Endothelial cell of umbilical vein (primary cell): Measurements from ENCODE around the gene KLRF2. TPM values are rescaled to one million over a fixed set of nuclear protein-coding genes. Genes with fewer than 3 reads are reported as not detected.

Experiments
- BruUV-seq: library from RNA; stranded (reverse); fragments of 400-500 nt; replicated peaks from 2 replicates; lab custom pipeline; 2021; lab: Mats Ljungman, UMichigan
- CTCF ChIA-PET: fragments of 300-600, 350-600 bp; sonication (Branson Sonifier 250); formaldehyde crosslinking; loops from one replicate; lab custom pipeline; 2021; ENCODE audit warnings: antibody characterized with exemption, inconsistent platforms; lab: Charles Lee
- POLR2A ChIA-PET: fragments of 300-600, 350-600 bp; sonication (Branson Sonifier 250); formaldehyde crosslinking; loops from one replicate; lab custom pipeline; 2021; ENCODE audit warnings: antibody characterized with exemption, inconsistent platforms; lab: Charles Lee
- DNase-seq: peaks from one replicate; pipeline ENCODE4 v3.0.0-alpha.2; 2011; ENCODE audit warnings: low read depth, low spot score
- FAIRE-seq: peaks from 2 replicates; lab custom pipeline; 2011; peaks lifted over from hg19 to GRCh38; lab: Jason Lieb, UNC
- H2AFZ ChIP-seq: 2 replicates; pipeline ENCODE4 v1.6.0; 2012; ENCODE audit warnings: low read depth, low read length, control low read depth, inconsistent platforms
- H3K27ac ChIP-seq: 2 replicates; pipeline ENCODE4 v1.5.1; 2011; ENCODE audit warnings: low read depth, mild to moderate bottlenecking, control low read depth, low read length, moderate library complexity; ENCODE audit not compliant: insufficient read depth
- H3K27me3 ChIP-seq, 2 experiments: 2 replicates each; pipeline versions ENCODE4 v1.6.0 to v1.6.1; 2011; ENCODE audit warnings: low read length in 2 of 2, mixed read lengths in 1 of 2; ENCODE audit not compliant: control insufficient read depth in 2 of 2, insufficient read depth in 2 of 2
- H3K36me3 ChIP-seq, 2 experiments: 2 replicates in 1 of 2; 3 replicates in 1 of 2; pipeline ENCODE4 v1.5.1; 2011; ENCODE audit warnings: low read length in 2 of 2, mild to moderate bottlenecking in 1 of 2, moderate library complexity in 1 of 2; ENCODE audit not compliant: control insufficient read depth in 2 of 2, insufficient read depth in 2 of 2; ENCODE audit errors: extremely low read depth in 1 of 2
- H3K4me1 ChIP-seq: 3 replicates; pipeline ENCODE4 v1.5.1; 2011; ENCODE audit warnings: mild to moderate bottlenecking, low read length; ENCODE audit not compliant: control insufficient read depth, insufficient read depth; ENCODE audit errors: extremely low read depth
- H3K4me2 ChIP-seq: 2 replicates; pipeline ENCODE4 v1.6.1; 2011; ENCODE audit warnings: low read length, control low read depth, mixed read lengths; ENCODE audit not compliant: insufficient read depth
- H3K4me3 ChIP-seq, 3 experiments: fragments of 200-600 bp in 1 of 3; sonication (generic), shearing (Covaris generic) in 1 of 3; replicated peaks in 1 of 3; 2 replicates each; pipeline ENCODE4 v1.5.1; 2011 to 2016; ENCODE audit warnings: control low read depth in 3 of 3, low read length in 3 of 3, mild to moderate bottlenecking in 2 of 3, inconsistent platforms in 1 of 3, low read depth in 1 of 3, moderate library complexity in 1 of 3; ENCODE audit not compliant: insufficient read depth in 1 of 3
- H3K79me2 ChIP-seq: 2 replicates; pipeline ENCODE4 v1.6.0; 2012; ENCODE audit warnings: low read length, inconsistent platforms; ENCODE audit not compliant: control insufficient read depth, insufficient read depth
- H3K9ac ChIP-seq: replicated peaks from 2 replicates; pipeline ENCODE3; 2011; ENCODE audit warnings: low read length, control low read depth; ENCODE audit not compliant: insufficient read depth; ENCODE audit errors: extremely low read depth
- H3K9me1 ChIP-seq: replicated peaks from 3 replicates; pipeline ENCODE4 v1.6.0; 2011; ENCODE audit warnings: mild to moderate bottlenecking, low read length; ENCODE audit not compliant: control insufficient read depth, insufficient read depth; ENCODE audit errors: extremely low read depth
- H3K9me3 ChIP-seq: replicated peaks from 2 replicates; pipeline ENCODE4 v1.5.1; 2012; ENCODE audit warnings: low read length, inconsistent platforms; ENCODE audit not compliant: control insufficient read depth, insufficient read depth
- H4K20me1 ChIP-seq: replicated peaks from 2 replicates; pipeline ENCODE3; 2011; ENCODE audit warnings: mild to moderate bottlenecking, low read length; ENCODE audit not compliant: control insufficient read depth, insufficient read depth; ENCODE audit errors: extremely low read depth
- EZH2 ChIP-seq: IDR thresholded peaks from 2 replicates; pipeline ENCODE4 v1.6.1; 2012; ENCODE audit warnings: borderline replicate concordance, low read depth, mild to moderate bottlenecking, moderate library complexity, low read length, inconsistent platforms; ENCODE audit not compliant: severe bottlenecking
- FOS ChIP-seq: IDR thresholded peaks from 2 replicates; pipeline ENCODE4 v1.6.1; 2011; ENCODE audit warnings: mild to moderate bottlenecking, low read length, moderate library complexity, borderline replicate concordance; ENCODE audit not compliant: insufficient read depth
- GATA2 ChIP-seq: IDR thresholded peaks from 2 replicates; pipeline ENCODE4 v1.7.0; 2011; ENCODE audit warnings: low read depth, mild to moderate bottlenecking, moderate library complexity, mixed read lengths, low read length; ENCODE audit not compliant: insufficient read length, insufficient read depth
- JUN ChIP-seq: IDR thresholded peaks from 2 replicates; pipeline ENCODE4 v1.6.1; 2011; ENCODE audit warnings: borderline replicate concordance, low read depth; ENCODE audit not compliant: insufficient read length, insufficient read depth
- MYC ChIP-seq: IDR thresholded peaks from one replicate; pipeline ENCODE4 v1.6.1; 2011; ENCODE audit warnings: mild to moderate bottlenecking, low read depth, low read length
- POLR2A ChIP-seq: IDR thresholded peaks from 2 replicates; pipeline ENCODE4 v1.6.1; 2012; ENCODE audit warnings: low read depth, mild to moderate bottlenecking, control low read depth, low read length
- POLR2AphosphoS5 ChIP-seq: IDR thresholded peaks from 2 replicates; pipeline ENCODE4 v1.6.1; 2012; ENCODE audit warnings: low read depth, mild to moderate bottlenecking, control low read depth, low read length, moderate library complexity; ENCODE audit not compliant: insufficient read depth
- dilution Hi-C: fragments of 300-500 bp; cut with MboI; formaldehyde crosslinking; loops from one replicate; pipeline ENCODE4 v1.15.0; 2019; ENCODE audit warnings: low sequenced_read_pairs; ENCODE audit not compliant: extremely low pct_ligation_motif_present
- intact Hi-C: fragments of 100-400 bp; cut with micrococcal nuclease; formaldehyde crosslinking; loops from one replicate; pipeline ENCODE4 v1.10.0; 2022
- polyA plus RNA-seq, 4 experiments: library from polyadenylated mRNA; depleted of rRNA in 3 of 4; stranded (reverse) in 3 of 4; unstranded in 1 of 4; fragments of >200 nt; gene quantifications; 2 replicates each; pipeline versions ENCODE4 v1.2.1 to v1.2.3, GENCODE V29; 2011 to 2012; ENCODE audit warnings: missing spikeins in 1 of 4
- total RNA-seq: library from RNA; stranded (reverse); gene quantifications from 2 replicates; pipeline ENCODE4 v1.2.3, GENCODE V29; 2021
- TF ChIP-seq, protein P1 (sequence below), 2 donors: IDR thresholded peaks; 1 replicate in 1 of 2; 2 replicates in 1 of 2; pipeline ENCODE4 v1.5.1; 2011; ENCODE audit warnings: low read length in 2 of 2, mild to moderate bottlenecking in 2 of 2, moderate library complexity in 2 of 2, control low read depth in 1 of 2, inconsistent platforms in 1 of 2, low read depth in 1 of 2; ENCODE audit not compliant: insufficient read depth in 1 of 2; ENCODE audit errors: extremely low read depth in 1 of 2
- TF ChIP-seq, protein P2 (sequence below): IDR thresholded peaks from 2 replicates; pipeline ENCODE4 v1.6.1; 2011; ENCODE audit not compliant: insufficient read depth, insufficient read length

KLRF2 gene
- total and polyA plus RNA-seq, 2 donors (not counting 3 experiments of a cell fraction or from before 2014, with no cell fraction given): not detected

DNA sequence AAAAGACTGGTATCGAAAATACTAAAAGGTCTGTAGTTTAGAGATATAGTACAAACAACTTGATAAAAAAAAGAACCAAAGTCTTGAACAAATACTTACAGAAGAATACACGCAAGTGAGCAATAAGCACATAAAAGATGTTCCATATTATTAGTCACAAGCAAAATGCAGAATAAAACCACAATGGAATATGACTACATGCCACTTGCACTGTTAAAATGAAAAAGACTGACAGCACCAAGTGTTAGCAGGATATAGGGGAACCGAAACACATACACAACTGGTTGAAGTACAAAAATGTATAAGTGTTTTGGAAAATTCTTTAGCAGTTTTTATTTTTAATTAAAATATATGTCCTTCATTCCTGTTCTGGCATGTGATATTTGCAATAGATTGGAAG is 47.3 kb downstream of the KLRF2 start:
- FAIRE-seq (no peak), DNase-seq (no peak)
- Histone ChIP-seq H3K27me3 (no peaks in the 10 kb centered on the region), H4K20me1 (no peaks in the 10 kb centered on the region), H3K9ac (no peak overlapping the region), H3K79me2 (no peaks in the 10 kb centered on the region), H3K4me1 (no peaks in the 10 kb centered on the region), H3K27ac (no peak overlapping the region), H3K36me3 (no peaks in the 10 kb centered on the region), H2AFZ (no peak overlapping the region), H3K4me3 (no peak overlapping the region), H3K9me1 (no peaks in the 10 kb centered on the region), H3K9me3 (no peaks in the 10 kb centered on the region), H3K4me2 (no peak overlapping the region)
- POLR2A ChIA-PET: no interaction called here
- intact Hi-C loops (loop anchor here (5.0 kb wide), 2 partner anchors 61 to 296 kb away; partner anchors contain the start of gene CLEC2B), dilution Hi-C loops (no loop called here)
- no TSS peak for BruUV-seq
- CTCF ChIA-PET: interaction anchor here (2.0 to 4.9 kb wide), 2 partner anchors 11 to 113 kb away, joined by 9 to 74 read pairs; no protein-coding TSS in a partner anchor
- TF ChIP-seq MYC (no peak), FOS (no peak), JUN (no peak), EZH2 (no peak), GATA2 (no peak), POLR2AphosphoS5 (no peak), POLR2A (no peak)
- TF ChIP-seq, protein P1, sequence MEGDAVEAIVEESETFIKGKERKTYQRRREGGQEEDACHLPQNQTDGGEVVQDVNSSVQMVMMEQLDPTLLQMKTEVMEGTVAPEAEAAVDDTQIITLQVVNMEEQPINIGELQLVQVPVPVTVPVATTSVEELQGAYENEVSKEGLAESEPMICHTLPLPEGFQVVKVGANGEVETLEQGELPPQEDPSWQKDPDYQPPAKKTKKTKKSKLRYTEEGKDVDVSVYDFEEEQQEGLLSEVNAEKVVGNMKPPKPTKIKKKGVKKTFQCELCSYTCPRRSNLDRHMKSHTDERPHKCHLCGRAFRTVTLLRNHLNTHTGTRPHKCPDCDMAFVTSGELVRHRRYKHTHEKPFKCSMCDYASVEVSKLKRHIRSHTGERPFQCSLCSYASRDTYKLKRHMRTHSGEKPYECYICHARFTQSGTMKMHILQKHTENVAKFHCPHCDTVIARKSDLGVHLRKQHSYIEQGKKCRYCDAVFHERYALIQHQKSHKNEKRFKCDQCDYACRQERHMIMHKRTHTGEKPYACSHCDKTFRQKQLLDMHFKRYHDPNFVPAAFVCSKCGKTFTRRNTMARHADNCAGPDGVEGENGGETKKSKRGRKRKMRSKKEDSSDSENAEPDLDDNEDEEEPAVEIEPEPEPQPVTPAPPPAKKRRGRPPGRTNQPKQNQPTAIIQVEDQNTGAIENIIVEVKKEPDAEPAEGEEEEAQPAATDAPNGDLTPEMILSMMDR (IDR thresholded peaks at IDR 0.05; ENCODE audit: extremely low read depth in 1 of 2, insufficient read depth in 1 of 2, low read depth in 1 of 2, low read length in 2 of 2): no peak
- TF ChIP-seq, protein P2, sequence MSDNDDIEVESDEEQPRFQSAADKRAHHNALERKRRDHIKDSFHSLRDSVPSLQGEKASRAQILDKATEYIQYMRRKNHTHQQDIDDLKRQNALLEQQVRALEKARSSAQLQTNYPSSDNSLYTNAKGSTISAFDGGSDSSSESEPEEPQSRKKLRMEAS: no peak
